Endothelial cell of umbilical vein (primary cell): ENCODE results near the gene REEP1. TPM values are rescaled to one million over a fixed set of nuclear protein-coding genes. Genes with fewer than 3 reads are reported as not detected.

ENCODE experiments used
- BruUV-seq: library from RNA; stranded (reverse); fragments of 400-500 nt; replicated peaks from 2 replicates; lab custom pipeline; 2021; lab: Mats Ljungman, UMichigan
- CTCF ChIA-PET: fragments of 300-600, 350-600 bp; sonication (Branson Sonifier 250); formaldehyde crosslinking; loops from one replicate; lab custom pipeline; 2021; ENCODE audit warnings: antibody characterized with exemption, inconsistent platforms; lab: Charles Lee
- POLR2A ChIA-PET: fragments of 300-600, 350-600 bp; sonication (Branson Sonifier 250); formaldehyde crosslinking; loops from one replicate; lab custom pipeline; 2021; ENCODE audit warnings: antibody characterized with exemption, inconsistent platforms; lab: Charles Lee
- DNase-seq: peaks from one replicate; pipeline ENCODE4 v3.0.0-alpha.2; 2011; ENCODE audit warnings: low read depth, low spot score
- FAIRE-seq: peaks from 2 replicates; lab custom pipeline; 2011; peaks lifted over from hg19 to GRCh38; lab: Jason Lieb, UNC
- H2AFZ ChIP-seq: 2 replicates; pipeline ENCODE4 v1.6.0; 2012; ENCODE audit warnings: low read depth, low read length, control low read depth, inconsistent platforms
- H3K27ac ChIP-seq: 2 replicates; pipeline ENCODE4 v1.5.1; 2011; ENCODE audit warnings: low read depth, mild to moderate bottlenecking, control low read depth, low read length, moderate library complexity; ENCODE audit not compliant: insufficient read depth
- H3K27me3 ChIP-seq, 2 experiments: 2 replicates each; pipeline versions ENCODE4 v1.6.0 to v1.6.1; 2011; ENCODE audit warnings: low read length in 2 of 2, mixed read lengths in 1 of 2; ENCODE audit not compliant: control insufficient read depth in 2 of 2, insufficient read depth in 2 of 2
- H3K36me3 ChIP-seq, 2 experiments: 2 replicates in 1 of 2; 3 replicates in 1 of 2; pipeline ENCODE4 v1.5.1; 2011; ENCODE audit warnings: low read length in 2 of 2, mild to moderate bottlenecking in 1 of 2, moderate library complexity in 1 of 2; ENCODE audit not compliant: control insufficient read depth in 2 of 2, insufficient read depth in 2 of 2; ENCODE audit errors: extremely low read depth in 1 of 2
- H3K4me1 ChIP-seq: 3 replicates; pipeline ENCODE4 v1.5.1; 2011; ENCODE audit warnings: mild to moderate bottlenecking, low read length; ENCODE audit not compliant: control insufficient read depth, insufficient read depth; ENCODE audit errors: extremely low read depth
- H3K4me2 ChIP-seq: 2 replicates; pipeline ENCODE4 v1.6.1; 2011; ENCODE audit warnings: low read length, control low read depth, mixed read lengths; ENCODE audit not compliant: insufficient read depth
- H3K4me3 ChIP-seq, 3 experiments: fragments of 200-600 bp in 1 of 3; sonication (generic), shearing (Covaris generic) in 1 of 3; replicated peaks in 1 of 3; 2 replicates each; pipeline ENCODE4 v1.5.1; 2011 to 2016; ENCODE audit warnings: control low read depth in 3 of 3, low read length in 3 of 3, mild to moderate bottlenecking in 2 of 3, inconsistent platforms in 1 of 3, low read depth in 1 of 3, moderate library complexity in 1 of 3; ENCODE audit not compliant: insufficient read depth in 1 of 3
- H3K79me2 ChIP-seq: 2 replicates; pipeline ENCODE4 v1.6.0; 2012; ENCODE audit warnings: low read length, inconsistent platforms; ENCODE audit not compliant: control insufficient read depth, insufficient read depth
- H3K9ac ChIP-seq: replicated peaks from 2 replicates; pipeline ENCODE3; 2011; ENCODE audit warnings: low read length, control low read depth; ENCODE audit not compliant: insufficient read depth; ENCODE audit errors: extremely low read depth
- H3K9me1 ChIP-seq: replicated peaks from 3 replicates; pipeline ENCODE4 v1.6.0; 2011; ENCODE audit warnings: mild to moderate bottlenecking, low read length; ENCODE audit not compliant: control insufficient read depth, insufficient read depth; ENCODE audit errors: extremely low read depth
- H3K9me3 ChIP-seq: replicated peaks from 2 replicates; pipeline ENCODE4 v1.5.1; 2012; ENCODE audit warnings: low read length, inconsistent platforms; ENCODE audit not compliant: control insufficient read depth, insufficient read depth
- H4K20me1 ChIP-seq: replicated peaks from 2 replicates; pipeline ENCODE3; 2011; ENCODE audit warnings: mild to moderate bottlenecking, low read length; ENCODE audit not compliant: control insufficient read depth, insufficient read depth; ENCODE audit errors: extremely low read depth
- CTCF ChIP-seq, 2 donors: IDR thresholded peaks; 1 replicate in 1 of 2; 2 replicates in 1 of 2; pipeline ENCODE4 v1.5.1; 2011; ENCODE audit warnings: low read length in 2 of 2, mild to moderate bottlenecking in 2 of 2, moderate library complexity in 2 of 2, control low read depth in 1 of 2, inconsistent platforms in 1 of 2, low read depth in 1 of 2; ENCODE audit not compliant: insufficient read depth in 1 of 2; ENCODE audit errors: extremely low read depth in 1 of 2
- EZH2 ChIP-seq: IDR thresholded peaks from 2 replicates; pipeline ENCODE4 v1.6.1; 2012; ENCODE audit warnings: borderline replicate concordance, low read depth, mild to moderate bottlenecking, moderate library complexity, low read length, inconsistent platforms; ENCODE audit not compliant: severe bottlenecking
- FOS ChIP-seq: IDR thresholded peaks from 2 replicates; pipeline ENCODE4 v1.6.1; 2011; ENCODE audit warnings: mild to moderate bottlenecking, low read length, moderate library complexity, borderline replicate concordance; ENCODE audit not compliant: insufficient read depth
- GATA2 ChIP-seq: IDR thresholded peaks from 2 replicates; pipeline ENCODE4 v1.7.0; 2011; ENCODE audit warnings: low read depth, mild to moderate bottlenecking, moderate library complexity, mixed read lengths, low read length; ENCODE audit not compliant: insufficient read length, insufficient read depth
- JUN ChIP-seq: IDR thresholded peaks from 2 replicates; pipeline ENCODE4 v1.6.1; 2011; ENCODE audit warnings: borderline replicate concordance, low read depth; ENCODE audit not compliant: insufficient read length, insufficient read depth
- MAX ChIP-seq: IDR thresholded peaks from 2 replicates; pipeline ENCODE4 v1.6.1; 2011; ENCODE audit not compliant: insufficient read depth, insufficient read length
- MYC ChIP-seq: IDR thresholded peaks from one replicate; pipeline ENCODE4 v1.6.1; 2011; ENCODE audit warnings: mild to moderate bottlenecking, low read depth, low read length
- POLR2A ChIP-seq: IDR thresholded peaks from 2 replicates; pipeline ENCODE4 v1.6.1; 2012; ENCODE audit warnings: low read depth, mild to moderate bottlenecking, control low read depth, low read length
- POLR2AphosphoS5 ChIP-seq: IDR thresholded peaks from 2 replicates; pipeline ENCODE4 v1.6.1; 2012; ENCODE audit warnings: low read depth, mild to moderate bottlenecking, control low read depth, low read length, moderate library complexity; ENCODE audit not compliant: insufficient read depth
- dilution Hi-C: fragments of 300-500 bp; cut with MboI; formaldehyde crosslinking; loops from one replicate; pipeline ENCODE4 v1.15.0; 2019; ENCODE audit warnings: low sequenced_read_pairs; ENCODE audit not compliant: extremely low pct_ligation_motif_present
- intact Hi-C: fragments of 100-400 bp; cut with micrococcal nuclease; formaldehyde crosslinking; loops from one replicate; pipeline ENCODE4 v1.10.0; 2022
- polyA plus RNA-seq, 4 experiments: library from polyadenylated mRNA; depleted of rRNA in 3 of 4; stranded (reverse) in 3 of 4; unstranded in 1 of 4; fragments of >200 nt; gene quantifications; 2 replicates each; pipeline versions ENCODE4 v1.2.1 to v1.2.3, GENCODE V29; 2011 to 2012; ENCODE audit warnings: missing spikeins in 1 of 4
- total RNA-seq: library from RNA; stranded (reverse); gene quantifications from 2 replicates; pipeline ENCODE4 v1.2.3, GENCODE V29; 2021

The REEP1 gene
- total and polyA plus RNA-seq, 2 donors (not counting 3 experiments of a cell fraction or from before 2014, with no cell fraction given), result 0.11 to 0.53 TPM

GRCh38 chr2:86253424-86253823, 84.0 kb downstream of the REEP1 start:
- TF ChIP-seq POLR2A, result no peak
- no peak for TF ChIP-seq MAX
- TF ChIP-seq JUN, result no peak
- no peak for TF ChIP-seq FOS
- no peak for TF ChIP-seq MYC
- no peak for TF ChIP-seq EZH2
- ChIA-PET CTCF (no interaction called here), POLR2A (no interaction called here)
- no peak for FAIRE-seq
- Histone ChIP-seq H3K4me2 (no peak overlapping the region), H3K4me3 (no peak overlapping the region), H3K79me2 (no peaks in the 10 kb centered on the region), H3K9ac (no peak overlapping the region), H4K20me1 (no peaks in the 10 kb centered on the region), H3K4me1 (peaks cover 3% of the 10 kb centered on the region), H3K36me3 (no peaks in the 10 kb centered on the region), H3K9me1 (no peaks in the 10 kb centered on the region), H3K9me3 (no peaks in the 10 kb centered on the region), H3K27me3 (peaks cover 13 to 16% of the 10 kb centered on the region in 2 experiments), H2AFZ (no peak overlapping the region), H3K27ac (no peak overlapping the region)
- intact Hi-C loops, result no loop called here
- no peak for DNase-seq
- no TSS peak for BruUV-seq
- dilution Hi-C loops, result no loop called here

- FAIRE-seq, result peak; percentile 60
Measured at GRCh38 chr2:86251840-86252266, 85.6 kb downstream of the REEP1 start.

More at GRCh38 chr2:86251840-86252266, 85.6 kb downstream of the REEP1 start:
- TF ChIP-seq FOS, result no peak
- TF ChIP-seq POLR2A, result no peak
- no peak for TF ChIP-seq EZH2
- no peak for TF ChIP-seq CTCF (IDR thresholded peaks at IDR 0.05; ENCODE audit: extremely low read depth in 1 of 2, insufficient read depth in 1 of 2, low read depth in 1 of 2, low read length in 2 of 2)
- TF ChIP-seq POLR2AphosphoS5, result no peak
- TF ChIP-seq MYC, result no peak
- no peak for TF ChIP-seq MAX
- no peak for TF ChIP-seq GATA2
- no peak for TF ChIP-seq JUN
- peaks cover 13 to 16% of the 10 kb centered on the region in 2 experiments for H3K27me3 ChIP-seq
- dilution Hi-C loops, result no loop called here
- intact Hi-C loops, result no loop called here
- H3K36me3 ChIP-seq, result no peaks in the 10 kb centered on the region
- no peaks in the 10 kb centered on the region for H3K9me1 ChIP-seq
- H3K79me2 ChIP-seq, result no peaks in the 10 kb centered on the region
- H3K4me3 ChIP-seq, result no peak overlapping the region
- H2AFZ ChIP-seq, result no peak overlapping the region
- peaks cover 3% of the 10 kb centered on the region for H3K4me1 ChIP-seq
- ChIA-PET CTCF (no interaction called here), POLR2A (no interaction called here)
- peak; percentile 59 for DNase-seq
- no peak overlapping the region for H3K27ac ChIP-seq
- H3K4me2 ChIP-seq, result peak overlapping the region; percentile 13
- H4K20me1 ChIP-seq, result no peaks in the 10 kb centered on the region
- no peaks in the 10 kb centered on the region for H3K9me3 ChIP-seq
- no TSS peak for BruUV-seq
- H3K9ac ChIP-seq, result no peak overlapping the region
